Measurements from ENCODE around the gene CELF2. TPM values are rescaled to one million over a fixed set of nuclear protein-coding genes. Genes with fewer than 3 reads are reported as not detected.
"Not testable (repeated sequence)": the region's sequence is repeated elsewhere in the genome, so short reads cannot be mapped to it uniquely, and the experiment has no call there.

CELF2 gene
- total RNA-seq, 1 donor from 2014 or later = 3.5 TPM

DNA sequence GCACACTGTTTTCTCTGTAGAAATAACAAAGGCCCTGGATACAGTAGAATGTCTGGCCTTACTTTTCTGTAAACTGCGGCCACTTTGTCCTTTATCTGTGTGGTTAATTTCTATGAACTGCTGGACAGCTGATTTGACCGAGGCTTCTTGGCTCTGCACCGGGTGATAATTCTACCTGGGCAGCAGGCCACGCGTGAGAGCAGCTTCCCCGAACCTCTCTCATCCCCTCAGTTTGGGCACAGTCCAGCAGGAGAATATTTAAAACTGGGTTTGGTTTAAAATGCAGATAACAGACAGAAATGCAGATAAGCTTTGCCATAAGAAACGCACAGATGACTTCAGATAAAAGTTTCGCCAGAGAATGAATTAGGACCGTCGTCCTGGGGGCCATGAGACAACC lies 81.0 kb downstream of the CELF2 start:
- ATAC-seq = no peak

DNA sequence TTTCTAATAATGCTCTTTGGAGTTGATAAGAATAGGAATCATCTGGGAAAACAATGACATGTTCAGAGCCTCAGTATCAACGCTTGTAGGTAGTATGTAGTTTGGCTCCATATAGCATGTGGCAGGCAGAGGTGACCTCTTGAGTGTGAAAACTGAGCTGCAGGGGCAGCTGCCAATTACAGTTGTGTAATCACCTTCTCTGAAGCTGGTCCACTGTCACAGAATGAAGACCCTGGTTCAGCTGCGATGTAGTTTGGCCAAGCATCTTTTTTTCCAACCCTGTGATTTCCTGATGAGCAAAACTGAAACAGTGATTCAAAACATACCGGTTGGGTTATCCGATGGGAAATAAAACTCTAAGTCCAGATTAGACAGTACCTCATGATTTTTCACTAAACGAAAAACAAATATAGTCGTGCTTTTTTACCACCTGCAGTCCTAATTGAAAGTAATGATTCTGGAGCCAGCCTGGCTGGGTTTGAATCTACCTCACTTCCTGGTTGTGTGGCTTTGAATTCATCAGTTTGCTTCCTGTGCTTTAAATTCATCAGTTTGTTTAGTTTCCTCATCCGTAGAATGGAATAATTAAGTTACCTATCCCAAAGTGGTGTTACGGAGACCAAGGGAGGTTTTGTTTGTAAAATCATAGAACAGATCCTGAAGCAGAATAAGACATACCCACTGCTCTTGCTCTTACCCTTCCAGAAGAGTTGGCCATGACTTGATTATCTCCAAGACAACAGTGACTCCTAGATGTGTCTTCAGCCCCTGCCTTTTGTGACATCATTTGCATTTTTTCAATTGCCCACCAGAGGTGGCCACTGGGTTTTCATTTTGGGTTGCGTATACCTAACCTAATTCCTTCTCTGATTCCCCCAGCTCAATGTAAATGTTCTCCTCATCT lies 87.4 kb downstream of the CELF2 start:
- no peak for ATAC-seq

DNA sequence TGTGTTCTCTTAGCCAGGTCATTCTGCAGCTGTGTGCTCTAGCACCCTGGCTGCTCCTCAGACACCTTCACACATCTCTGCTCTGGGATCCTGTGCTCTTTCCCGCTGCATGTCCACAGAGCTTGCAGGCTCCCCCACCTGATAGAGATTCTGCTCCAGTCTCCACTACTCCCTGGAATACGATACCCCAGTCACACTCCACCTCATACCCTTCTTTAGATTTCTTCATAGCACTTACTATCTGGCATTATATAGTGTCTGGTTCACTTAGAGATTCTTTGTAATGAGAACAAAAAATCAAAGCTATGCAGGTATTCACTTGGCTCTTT lies 88.0 kb downstream of the CELF2 start:
- ATAC-seq = no peak

DNA sequence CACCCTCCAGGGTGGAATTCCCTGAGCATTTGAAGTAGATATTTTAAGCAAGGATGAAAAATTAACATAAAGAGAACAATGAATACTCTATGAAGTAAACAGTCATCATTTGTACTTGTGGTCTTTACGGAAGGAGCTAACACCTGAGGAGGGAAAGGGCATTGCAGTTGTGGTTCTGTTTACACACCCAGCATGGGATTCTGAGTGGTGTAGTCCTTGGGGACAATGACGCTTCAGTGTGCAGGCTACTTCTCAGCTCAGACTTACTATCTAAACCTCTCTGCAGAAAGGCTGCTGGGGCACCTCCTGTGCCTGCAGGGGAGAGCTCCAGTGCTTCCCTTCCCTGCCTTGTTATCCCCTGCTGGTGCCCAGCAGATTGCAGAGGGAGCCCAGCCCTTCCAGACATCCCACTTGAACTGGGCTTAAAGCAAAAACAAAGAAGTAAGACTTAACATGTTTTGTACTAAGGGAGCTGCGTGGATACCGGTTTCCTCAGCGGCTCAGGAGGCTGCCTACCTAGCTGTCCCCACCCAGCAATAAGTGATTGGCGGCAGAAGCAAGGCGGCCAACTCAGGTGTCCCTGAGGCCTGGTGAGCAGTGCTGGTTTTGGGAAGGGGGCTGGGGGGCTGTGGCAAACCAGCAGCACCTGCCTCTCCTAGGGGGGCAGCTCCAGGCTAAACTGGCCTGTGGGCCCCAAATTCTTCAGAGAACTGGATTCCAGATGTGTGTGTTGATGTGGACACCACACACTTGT lies 89.1 kb downstream of the CELF2 start:
- no peak for ATAC-seq

DNA sequence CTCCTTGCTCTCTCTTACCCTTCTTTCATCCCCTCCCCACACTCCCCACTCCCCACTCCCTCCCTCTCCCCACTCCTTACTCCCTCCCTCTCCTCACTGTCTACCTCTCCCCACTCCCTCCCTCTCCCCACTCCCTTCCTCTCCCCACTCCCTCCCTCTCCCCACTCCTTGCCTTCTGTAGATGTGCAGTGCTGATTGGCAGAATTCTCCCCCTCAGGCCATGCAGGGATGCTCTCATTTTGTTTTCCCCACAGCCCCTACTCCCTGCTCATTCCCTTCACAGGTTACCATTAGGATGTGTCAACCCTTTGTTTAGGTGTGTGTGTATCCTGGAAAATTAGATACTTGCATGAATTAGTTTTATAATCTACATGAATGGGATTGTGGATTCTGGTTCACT lies 90.3 kb downstream of the CELF2 start:
- ATAC-seq = no peak

DNA sequence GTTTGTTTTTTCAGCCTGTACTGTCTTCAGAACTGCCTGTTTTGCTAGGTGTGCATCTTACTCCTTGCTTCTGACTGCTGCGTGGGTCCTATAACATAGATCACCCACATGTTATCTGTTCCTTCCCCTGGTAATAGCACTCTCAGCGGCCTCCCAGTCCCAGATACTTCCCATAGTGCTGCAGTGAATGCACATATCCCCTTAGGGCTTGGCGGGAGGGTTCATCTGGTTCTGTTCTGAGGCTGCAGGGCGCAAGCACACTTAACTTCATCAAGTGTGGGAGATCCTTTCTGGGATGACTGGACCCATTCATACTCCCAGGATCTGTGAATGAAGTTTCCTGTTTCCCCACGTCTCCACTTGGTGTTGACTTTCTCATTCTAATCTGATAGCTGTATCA lies 90.7 kb downstream of the CELF2 start:
- ATAC-seq = no peak

DNA sequence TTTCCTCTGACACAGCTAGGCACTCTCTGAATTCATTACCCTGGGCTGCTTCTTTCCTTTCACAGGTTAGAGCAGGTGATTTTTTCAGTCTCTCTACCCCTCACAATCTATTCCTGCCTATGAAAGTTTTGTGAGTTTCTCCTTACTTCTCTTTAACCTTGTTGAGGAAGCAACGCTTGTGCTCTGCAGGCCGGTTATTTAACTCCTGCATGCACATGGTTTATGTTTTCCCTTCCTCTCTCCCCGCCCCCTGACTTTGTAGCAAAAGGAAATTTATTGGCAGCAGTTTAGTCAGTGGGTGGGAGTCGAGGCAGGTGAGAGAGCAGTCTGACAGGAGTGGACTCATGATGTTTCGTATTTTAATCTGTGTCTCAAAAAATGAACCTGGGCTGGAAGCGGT lies 91.9 kb downstream of the CELF2 start:
- ATAC-seq = no peak

DNA sequence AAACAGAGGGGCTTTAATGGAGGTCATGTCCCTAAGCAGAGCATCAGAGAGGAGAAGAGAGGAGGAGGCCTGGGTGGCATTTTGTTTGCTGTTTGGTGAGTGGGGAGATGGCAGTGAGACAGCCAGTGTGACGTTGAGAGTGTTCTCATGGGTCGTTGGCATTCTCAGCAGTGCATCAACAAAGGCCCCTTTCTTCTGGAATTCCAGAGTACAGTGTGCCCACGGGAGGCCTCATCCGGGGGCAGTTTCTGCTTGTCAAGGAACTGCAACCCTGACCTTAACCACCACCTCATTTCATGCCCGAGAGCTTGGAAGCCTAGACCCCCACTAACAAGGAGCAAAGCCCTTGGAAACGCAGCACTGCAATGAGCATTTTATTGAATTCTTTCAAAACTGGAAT lies 92.9 kb downstream of the CELF2 start:
- no peak for ATAC-seq

DNA sequence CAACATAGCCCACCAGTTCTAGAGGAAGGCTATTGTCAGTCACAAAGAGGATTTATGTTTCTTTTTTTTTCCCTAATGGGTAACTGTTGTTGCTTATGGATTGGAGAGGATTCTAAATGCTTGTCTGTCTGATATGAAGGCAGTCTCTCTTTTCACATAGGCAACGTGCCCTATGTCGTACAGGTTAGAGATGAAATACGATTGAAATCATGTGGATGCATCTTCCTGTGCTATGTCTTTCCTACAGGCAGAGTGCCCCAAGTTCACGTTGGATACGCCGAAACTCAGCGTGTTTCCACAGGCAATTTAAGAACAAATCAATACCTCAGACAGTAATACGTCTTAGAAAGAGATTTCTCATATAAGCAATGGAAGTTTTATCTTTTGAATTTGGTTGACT lies 93.8 kb downstream of the CELF2 start:
- no peak for ATAC-seq

DNA sequence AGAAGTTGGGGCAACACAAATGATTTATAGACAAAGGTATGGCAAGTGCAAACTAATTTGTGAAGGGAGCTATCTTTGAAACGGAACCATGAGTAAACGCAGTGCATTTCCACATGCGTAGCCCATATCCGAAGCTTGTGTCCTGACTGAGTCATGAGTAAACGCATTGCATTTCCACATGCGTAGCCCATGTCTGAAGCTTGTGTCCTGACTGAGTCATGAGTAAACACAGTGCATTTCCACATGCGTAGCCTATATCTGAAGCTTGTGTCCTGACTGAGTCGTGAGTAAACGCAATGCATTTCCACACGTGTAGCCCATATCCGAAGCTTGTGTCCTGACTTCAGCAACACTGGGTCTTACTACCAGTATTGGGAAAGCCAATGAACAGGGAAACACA lies 95.0 kb downstream of the CELF2 start:
- ATAC-seq = no peak

DNA sequence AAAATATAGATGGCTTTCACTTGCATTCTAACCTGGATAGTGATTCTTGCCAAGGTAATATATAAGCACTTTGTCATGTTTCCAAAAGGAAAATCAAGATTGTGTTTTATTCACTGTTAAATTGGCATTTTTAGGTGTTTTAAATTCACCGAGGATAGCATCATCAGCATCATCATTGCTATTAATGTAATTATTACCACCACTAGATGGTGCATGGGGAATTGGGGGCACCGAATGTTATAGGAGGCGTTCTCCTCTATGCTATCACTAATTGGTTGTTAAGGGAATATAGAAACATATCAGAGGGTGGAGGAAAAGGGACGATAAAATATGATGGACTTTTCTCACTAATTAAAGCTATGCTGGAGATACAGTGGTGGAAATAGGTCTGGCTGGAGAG lies 95.5 kb downstream of the CELF2 start:
- no peak for ATAC-seq

DNA sequence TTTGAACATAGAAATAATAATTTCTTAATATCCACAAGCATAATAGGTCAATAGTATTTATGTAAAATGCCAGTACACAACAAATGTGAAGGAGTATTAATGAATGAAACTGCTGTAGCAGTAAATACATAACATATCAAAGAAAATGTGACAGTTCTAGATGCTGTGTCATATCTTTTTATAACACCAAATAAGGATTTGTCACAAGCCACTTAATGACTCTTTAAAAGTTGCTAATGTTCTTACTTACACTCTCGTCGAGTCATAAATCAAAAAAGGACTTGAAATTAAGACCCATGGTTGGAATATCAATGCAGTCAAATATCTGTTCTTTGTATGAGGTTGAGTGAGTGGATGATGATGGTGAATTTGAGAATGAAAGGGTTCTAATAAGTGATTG lies 96.6 kb downstream of the CELF2 start:
- ATAC-seq = no peak

DNA sequence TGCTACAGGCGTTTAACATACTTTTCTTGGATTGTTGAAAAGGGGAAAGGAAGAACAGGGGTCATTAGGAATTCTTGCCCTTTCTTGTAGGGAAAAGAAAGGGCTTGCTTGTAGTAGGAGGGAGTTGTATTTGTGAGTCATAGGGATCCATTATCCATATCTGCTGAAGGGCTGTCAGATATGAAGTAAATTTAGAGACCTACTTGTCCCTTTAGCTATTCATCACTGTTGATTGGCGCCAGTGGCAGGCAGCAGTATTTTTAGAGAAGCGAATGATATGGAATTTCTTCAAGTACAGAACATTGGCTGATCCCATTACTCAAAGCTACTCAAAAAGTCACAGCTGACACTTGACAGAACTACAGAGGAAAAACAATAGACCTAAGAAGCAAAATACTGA lies 97.7 kb downstream of the CELF2 start:
- ATAC-seq = no peak

DNA sequence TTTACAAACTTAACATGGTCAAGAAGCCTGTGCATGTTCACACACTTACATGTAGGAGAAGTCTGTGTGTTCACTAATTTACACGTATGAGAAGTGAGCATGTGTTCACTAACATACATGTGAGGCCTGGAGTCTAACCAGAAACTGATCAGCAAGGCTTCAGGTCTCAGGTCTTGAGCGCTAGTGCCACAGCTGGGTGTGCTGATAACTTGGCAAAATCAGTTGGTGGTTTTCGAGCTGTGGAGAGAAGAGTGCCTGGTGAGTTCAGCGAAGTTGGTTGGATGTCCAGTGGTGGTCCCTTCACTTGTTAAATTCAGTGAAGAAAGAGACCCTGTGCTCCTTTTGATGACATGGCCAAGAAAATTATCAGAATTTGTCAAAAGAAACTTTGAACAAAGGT lies 98.7 kb downstream of the CELF2 start:
- ATAC-seq = no peak

DNA sequence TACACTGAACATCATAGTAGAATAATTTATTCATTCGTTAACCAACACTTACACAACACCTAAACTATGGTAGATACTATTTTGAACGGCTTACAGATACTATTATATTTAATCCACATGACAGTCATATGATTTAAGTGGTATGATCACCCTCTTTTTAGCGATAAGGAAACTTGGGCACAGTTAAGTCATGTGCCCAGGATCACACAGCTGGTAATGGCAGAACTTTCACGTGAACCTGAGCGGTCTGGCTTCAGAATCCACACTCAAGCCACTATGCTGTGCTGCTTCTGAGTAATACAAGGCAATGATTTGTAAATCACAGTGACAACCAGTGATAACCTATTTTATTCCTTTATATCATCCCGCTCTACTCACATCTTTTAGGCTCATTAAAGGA lies 99.1 kb downstream of the CELF2 start:
- no peak for ATAC-seq

DNA sequence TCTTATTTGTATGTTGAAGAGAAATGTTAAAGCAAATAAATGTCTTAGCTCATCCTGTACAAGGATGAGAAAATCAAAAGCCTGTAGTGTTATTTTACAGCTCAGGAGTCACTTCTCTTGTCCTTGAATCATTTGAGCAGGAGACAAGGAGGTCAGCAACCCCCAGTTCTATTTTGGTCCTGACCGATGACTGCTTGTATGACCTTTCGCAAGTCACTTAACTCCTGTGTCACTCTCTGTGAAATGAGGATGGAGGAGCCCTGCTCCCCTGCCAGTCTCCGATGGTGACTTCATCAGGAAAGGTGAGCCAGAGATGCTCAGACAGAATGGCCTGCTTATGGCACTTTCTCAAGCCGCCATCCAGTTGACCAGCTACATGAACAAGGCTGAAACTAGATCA lies 101.0 kb downstream of the CELF2 start:
- ATAC-seq = no peak

DNA sequence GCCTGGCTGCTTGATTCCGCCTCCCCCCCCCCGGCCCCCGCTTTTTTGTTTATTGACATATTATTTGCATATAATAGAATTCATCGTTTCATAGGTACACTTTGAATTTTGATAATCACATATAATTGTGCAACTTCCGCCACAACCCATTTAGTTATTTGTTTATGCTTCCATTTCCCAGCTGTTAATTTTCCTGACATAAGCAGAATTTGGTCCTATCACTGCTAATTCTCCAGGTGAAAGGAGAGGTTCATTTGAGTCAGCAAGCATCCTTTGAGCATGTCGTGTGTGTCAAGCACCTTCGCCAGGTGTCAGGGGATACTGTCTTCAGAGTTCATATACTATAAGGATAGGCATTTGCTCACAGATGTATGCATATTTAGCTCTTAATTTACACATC lies 102.2 kb downstream of the CELF2 start:
- ATAC-seq = no peak

DNA sequence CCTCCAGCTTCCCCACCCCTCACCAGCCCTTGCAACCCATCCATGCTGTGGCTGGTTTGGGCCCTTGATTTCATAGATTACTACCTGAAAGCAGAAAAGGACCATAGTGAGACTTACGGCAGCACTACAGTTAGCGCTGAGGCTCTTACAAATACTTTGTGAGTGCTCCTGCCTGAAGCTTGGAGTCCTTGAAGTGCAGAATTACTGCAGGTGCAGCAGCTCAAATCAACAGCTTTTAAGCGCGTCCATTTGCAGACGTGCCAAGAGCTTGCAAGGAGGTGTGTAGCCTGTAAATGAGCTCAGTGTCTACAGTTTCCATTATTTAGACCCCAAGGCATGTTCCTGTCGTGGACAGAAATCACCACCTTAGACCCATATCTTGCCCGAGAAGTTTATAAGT lies 103.0 kb downstream of the CELF2 start:
- ATAC-seq = no peak

DNA sequence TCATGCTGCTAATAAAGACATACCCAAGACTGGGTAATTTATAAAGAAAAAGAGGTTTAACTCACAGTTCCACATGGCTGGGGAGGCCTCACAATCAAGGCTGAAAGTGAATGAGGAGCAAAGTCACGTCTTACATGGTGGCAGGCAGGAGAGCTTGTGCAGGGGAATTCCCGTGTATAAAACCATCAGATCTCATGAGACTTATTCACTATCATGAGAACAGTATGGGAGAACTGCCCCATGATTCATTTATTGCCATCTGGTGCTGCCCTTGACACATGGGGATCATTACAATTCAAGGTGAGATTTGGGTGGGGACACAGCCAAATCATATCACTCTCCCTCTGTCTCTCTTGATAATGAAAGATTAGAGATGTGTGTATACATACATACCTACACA lies 106.2 kb downstream of the CELF2 start:
- not testable (repeated sequence) for ATAC-seq

DNA sequence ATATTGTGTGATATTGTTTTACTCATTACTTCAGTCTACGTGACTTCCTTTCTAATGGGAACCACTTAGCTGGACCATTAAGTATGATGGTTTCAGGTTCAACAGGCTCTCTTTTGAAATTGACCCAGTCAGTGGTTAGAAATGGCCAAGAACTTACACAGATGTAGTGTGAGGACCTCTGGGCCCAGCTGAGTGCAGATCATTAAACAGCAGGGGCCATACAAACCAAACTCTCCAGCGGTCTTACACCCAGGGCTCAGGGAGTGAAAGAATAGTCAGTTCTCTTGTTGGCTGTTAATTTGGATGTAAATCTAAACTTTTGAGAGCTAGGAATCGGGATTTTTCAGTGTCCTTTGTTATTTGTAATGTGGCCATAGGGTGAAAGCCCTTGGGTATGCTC lies 107.3 kb downstream of the CELF2 start:
- ATAC-seq = no peak

DNA sequence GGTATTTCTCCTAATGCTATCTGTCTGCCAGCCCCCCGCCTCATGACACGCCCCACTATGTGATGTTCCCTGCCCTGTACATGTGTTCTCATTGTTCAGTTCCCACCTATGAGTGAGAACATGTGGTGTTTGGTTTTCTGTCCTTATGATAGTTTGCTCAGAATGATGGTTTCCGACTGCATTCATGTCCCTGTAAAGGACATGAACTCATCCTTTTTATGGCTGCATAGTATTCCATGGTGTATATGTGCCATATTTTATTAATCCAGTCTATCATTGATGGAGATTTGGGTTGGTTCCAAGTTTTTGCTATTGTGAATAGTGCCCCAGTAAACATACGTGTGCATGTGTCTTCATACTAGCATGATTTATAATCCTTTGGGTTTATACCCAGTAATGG lies 109.3 kb downstream of the CELF2 start:
- ATAC-seq = not testable (repeated sequence)

DNA sequence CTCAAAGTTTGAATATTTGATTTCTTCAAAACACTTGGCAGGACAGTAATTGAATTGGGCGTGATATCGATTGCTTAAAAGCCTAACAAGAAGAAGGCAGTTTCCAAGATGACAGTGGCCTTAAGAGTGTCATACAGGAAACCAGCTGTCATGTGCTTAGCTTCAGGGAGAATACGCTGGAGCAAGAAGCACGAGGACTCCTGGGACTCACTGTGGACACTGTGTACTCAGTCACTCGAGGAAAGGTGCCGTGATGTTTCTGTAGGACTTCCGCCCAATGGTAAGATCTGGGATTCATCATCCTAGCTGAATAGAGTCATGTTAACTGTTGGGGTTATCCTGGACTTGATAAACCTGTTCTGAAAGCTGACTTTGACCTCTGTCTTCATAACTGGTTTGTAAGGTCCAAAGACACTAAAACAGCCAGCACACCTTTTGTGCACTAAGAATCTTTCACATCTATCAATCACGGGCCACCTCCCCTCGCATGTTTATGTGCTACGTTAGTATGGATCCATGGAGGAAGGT lies 113.5 kb downstream of the CELF2 start:
- ATAC-seq = peak; percentile 48

DNA sequence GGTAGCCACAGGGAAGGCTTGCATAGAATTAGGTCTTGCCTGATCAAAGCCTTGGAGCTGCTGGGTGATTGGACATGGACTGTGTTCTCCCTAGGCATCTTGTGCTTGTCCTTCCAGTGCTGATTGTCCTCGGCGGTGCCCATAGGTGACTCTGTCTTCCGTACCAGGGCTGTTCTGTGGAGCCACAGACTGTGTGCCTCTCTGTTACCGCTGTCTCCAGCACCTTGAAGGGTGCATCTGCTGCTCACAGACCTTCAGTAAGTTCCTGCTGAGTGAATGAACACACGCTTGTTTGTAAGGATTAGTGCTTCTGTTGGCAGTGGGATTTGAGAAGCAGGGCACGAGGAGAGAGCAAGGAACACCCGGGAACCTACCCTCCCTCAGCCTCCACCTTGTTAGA lies 116.7 kb downstream of the CELF2 start:
- ATAC-seq = no peak

DNA sequence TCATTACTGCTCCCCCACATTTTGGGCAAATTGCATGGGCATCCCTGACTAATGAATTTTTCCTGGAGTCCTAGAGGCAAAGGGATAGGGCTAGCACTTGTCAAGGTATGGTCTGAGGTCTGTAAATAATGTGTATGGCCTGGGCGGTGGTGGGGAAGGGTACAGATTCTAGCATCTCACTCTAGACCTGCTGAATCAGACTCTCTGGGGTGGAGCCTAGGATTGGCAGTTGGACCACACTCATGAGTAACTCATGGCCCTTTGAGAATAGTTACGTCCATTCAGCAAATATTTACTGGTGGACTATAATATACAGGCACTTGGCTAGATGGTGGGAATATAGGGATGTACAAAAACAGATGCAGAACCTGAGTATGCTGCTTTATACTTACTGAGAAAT lies 118.0 kb downstream of the CELF2 start:
- no peak for ATAC-seq
